HL-60 (cell line): ENCODE data around the gene CYP4F22.

ENCODE experiments used
- CTCF ChIP-seq: IDR thresholded peaks from one replicate; pipeline ENCODE4 v1.5.1; 2011; ENCODE audit warnings: low read length, control low read depth, inconsistent platforms; ENCODE audit not compliant: insufficient read depth
- POLR2AphosphoS5 ChIP-seq: IDR thresholded peaks from 2 replicates; pipeline ENCODE4 v1.6.1; 2012; ENCODE audit warnings: low read depth
- REST ChIP-seq: IDR thresholded peaks from 2 replicates; pipeline ENCODE4 v1.6.1; 2012; ENCODE audit warnings: low read depth; ENCODE audit not compliant: insufficient replicate concordance
- SPI1 ChIP-seq: IDR thresholded peaks from 2 replicates; pipeline ENCODE4 v1.6.1; 2012; ENCODE audit warnings: low read depth, mild to moderate bottlenecking, borderline replicate concordance

- no peak for TF ChIP-seq CTCF
- TF ChIP-seq POLR2AphosphoS5: no peak
- no peak for TF ChIP-seq SPI1
- TF ChIP-seq REST: no peak
Measured at GRCh38 chr19:15506074-15506571, 2.2 kb upstream of the CYP4F22 start.
